DMS153 (cell line): Measurements from ENCODE around the gene LYPD3.
A peak's percentile ranks its signal among the peaks of the same experiment; 100 is the strongest.
"Not testable (repeated sequence)": the region's sequence is repeated elsewhere in the genome, so short reads cannot be mapped to it uniquely, and the experiment has no call there.

Experiments used
- DNase-seq: peaks from one replicate; lab custom pipeline; 2025; lab: John Stamatoyannopoulos, UW

LYPD3 gene

GRCh38 chr19:43461303-43461702 lies 4.1 kb downstream of the LYPD3 start:
- no peak for DNase-seq

- no peak for DNase-seq
These were observed 4.9 kb downstream of the LYPD3 start for GRCh38 chr19:43460362-43461016.

- DNase-seq, result no peak
These were observed 7.6 kb downstream of the LYPD3 start for GRCh38 chr19:43457809-43458208.

- DNase-seq, result no peak
These were observed 9.9 kb downstream of the LYPD3 start for GRCh38 chr19:43455321-43456113.

- no peak for DNase-seq
These were observed 11.4 kb downstream of the LYPD3 start for GRCh38 chr19:43454031-43454430.

- DNase-seq, result no peak
These were observed 12.8 kb downstream of the LYPD3 start for GRCh38 chr19:43452582-43452981.

GRCh38 chr19:43450545-43450997 lies 14.8 kb downstream of the LYPD3 start:
- DNase-seq, result no peak

- DNase-seq, result no peak
These were observed 17.8 kb downstream of the LYPD3 start for GRCh38 chr19:43447655-43448054.

GRCh38 chr19:43446746-43447489 lies 18.5 kb downstream of the LYPD3 start:
- DNase-seq, result peak; percentile 9

- no peak for DNase-seq
These were observed 20.0 kb downstream of the LYPD3 start for GRCh38 chr19:43445426-43445825.

GRCh38 chr19:43444531-43445287 lies 20.7 kb downstream of the LYPD3 start:
- no peak for DNase-seq

- DNase-seq, result not testable (repeated sequence)
These were observed 21.3 kb downstream of the LYPD3 start for GRCh38 chr19:43444091-43444490.

GRCh38 chr19:43441716-43442115 lies 23.7 kb downstream of the LYPD3 start:
- DNase-seq, result no peak

- DNase-seq, result no peak
These were observed 25.7 kb downstream of the LYPD3 start for GRCh38 chr19:43439709-43440063.

- DNase-seq, result peak; percentile 5
These were observed 26.2 kb downstream of the LYPD3 start for GRCh38 chr19:43439032-43439708.

GRCh38 chr19:43438291-43439031 lies 26.9 kb downstream of the LYPD3 start:
- no peak for DNase-seq

- DNase-seq, result no peak
These were observed 27.7 kb downstream of the LYPD3 start for GRCh38 chr19:43437712-43438111.

GRCh38 chr19:43437284-43437683 lies 28.1 kb downstream of the LYPD3 start:
- DNase-seq, result not testable (repeated sequence)

- DNase-seq, result no peak
These were observed 29.6 kb downstream of the LYPD3 start for GRCh38 chr19:43435775-43436174.

GRCh38 chr19:43433689-43434088 lies 31.7 kb downstream of the LYPD3 start:
- DNase-seq, result no peak

GRCh38 chr19:43433358-43433673 lies 32.1 kb downstream of the LYPD3 start:
- no peak for DNase-seq
